Endometrial microvascular endothelial cells (primary cell): Measurements from ENCODE around the gene PPARA. TPM values are rescaled to one million over a fixed set of nuclear protein-coding genes. Genes with fewer than 3 reads are reported as not detected.
"Not testable (repeated sequence)": the region's sequence is repeated elsewhere in the genome, so short reads cannot be mapped to it uniquely, and the experiment has no call there.

Source experiments
- in situ Hi-C: cut with HindIII; loops from 2 replicates; pipeline ENCODE4 v1.10.0; 2017; ENCODE audit warnings: low sequenced_read_pairs, low pct_unique_long_range_greater_than_20kb; ENCODE audit errors: inconsistent ontology term
- total RNA-seq: library from RNA; depleted of rRNA; stranded (reverse); fragments of >200 nt; gene quantifications from one replicate; pipeline ENCODE4 v1.2.3, GENCODE V29; 2015; ENCODE audit errors: inconsistent ontology term

Gene PPARA
- total RNA-seq, 1 donor from 2014 or later: 4.6 TPM

DNA sequence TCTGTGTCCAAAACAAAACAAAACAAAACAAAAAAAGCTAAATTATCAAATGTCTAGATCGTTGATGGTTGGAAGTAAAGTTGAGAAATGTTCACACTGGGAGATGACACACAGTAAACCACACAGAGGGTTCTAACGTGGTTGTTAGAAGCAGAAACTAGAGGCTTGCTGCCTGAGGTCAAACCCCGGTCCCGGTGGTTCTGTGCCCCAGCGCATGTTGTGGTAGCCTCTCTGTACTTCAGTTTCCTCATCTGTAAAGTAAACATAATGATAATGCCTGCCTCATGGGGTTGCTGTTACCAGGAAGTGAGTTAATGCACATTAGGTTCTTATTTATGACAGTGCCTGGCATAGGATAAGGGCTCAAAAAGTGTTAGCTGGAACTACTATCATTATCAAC, 33.4 kb downstream of the PPARA start:
- in situ Hi-C loops: no loop called here

DNA sequence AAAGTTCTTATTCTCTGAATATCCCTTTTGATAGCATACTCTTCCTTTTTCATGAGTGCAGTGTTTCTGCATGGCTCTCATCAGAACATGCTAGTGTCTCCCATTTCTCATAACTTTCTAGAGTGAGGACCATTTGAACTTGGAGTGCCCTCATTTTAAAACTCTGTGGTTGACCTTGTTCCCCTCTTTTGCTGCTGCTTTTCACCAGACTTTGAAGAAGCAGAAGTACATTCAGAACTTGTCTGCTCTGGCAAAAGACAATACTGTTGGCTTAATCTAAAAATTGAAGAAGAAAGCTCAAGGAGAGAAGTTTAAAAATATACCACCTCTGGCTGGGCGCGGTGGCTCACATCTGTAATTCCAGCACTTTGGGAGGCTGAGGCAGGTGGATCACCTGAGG, 35.0 kb downstream of the PPARA start:
- in situ Hi-C loops: no loop called here

- in situ Hi-C loops: no loop called here
These were observed 37.5 kb downstream of the PPARA start for GRCh38 chr22:46187862-46188261.

DNA sequence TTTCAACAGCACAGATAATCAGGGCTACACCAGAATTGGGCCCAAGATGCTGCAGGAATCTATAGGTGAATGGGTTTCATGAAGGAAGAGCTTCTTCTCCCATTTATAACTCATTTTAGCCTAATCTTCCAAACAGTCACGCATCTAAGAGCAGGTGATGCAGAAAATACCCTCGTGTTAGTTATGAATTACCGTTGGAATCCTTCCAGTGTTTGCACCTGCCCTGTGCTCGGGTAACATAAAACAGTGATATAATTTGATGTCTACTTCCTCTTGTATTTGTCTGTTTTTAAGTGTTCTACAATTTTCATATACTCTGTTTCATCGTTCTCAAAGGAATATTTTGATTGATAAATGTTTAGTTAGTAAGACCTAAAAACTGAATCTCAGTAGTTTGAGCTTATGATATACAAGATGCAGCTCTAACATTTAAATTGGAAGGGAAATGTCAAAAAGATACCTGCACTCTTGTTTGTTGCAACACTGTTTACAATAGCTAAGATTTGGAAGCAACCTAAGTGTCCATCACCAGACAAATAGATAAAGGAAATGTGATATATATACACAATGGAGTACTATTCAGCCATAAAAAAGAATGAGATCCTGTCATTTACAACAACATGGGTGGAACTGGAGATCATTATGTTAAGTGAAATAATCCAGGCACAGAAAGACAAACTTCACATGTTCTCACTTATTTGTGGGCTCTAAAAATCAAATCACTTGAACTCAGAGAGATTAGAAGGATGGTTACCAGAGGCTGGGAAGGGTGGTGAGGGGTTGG, 42.1 kb downstream of the PPARA start:
- in situ Hi-C loops: no loop called here

- in situ Hi-C loops: no loop called here
These were observed 43.6 kb downstream of the PPARA start for GRCh38 chr22:46193898-46194310.

- in situ Hi-C loops: no loop called here
These were observed 45.3 kb downstream of the PPARA start for GRCh38 chr22:46195487-46196165.

GRCh38 chr22:46196278-46196677, 46.0 kb downstream of the PPARA start:
- in situ Hi-C loops: no loop called here

DNA sequence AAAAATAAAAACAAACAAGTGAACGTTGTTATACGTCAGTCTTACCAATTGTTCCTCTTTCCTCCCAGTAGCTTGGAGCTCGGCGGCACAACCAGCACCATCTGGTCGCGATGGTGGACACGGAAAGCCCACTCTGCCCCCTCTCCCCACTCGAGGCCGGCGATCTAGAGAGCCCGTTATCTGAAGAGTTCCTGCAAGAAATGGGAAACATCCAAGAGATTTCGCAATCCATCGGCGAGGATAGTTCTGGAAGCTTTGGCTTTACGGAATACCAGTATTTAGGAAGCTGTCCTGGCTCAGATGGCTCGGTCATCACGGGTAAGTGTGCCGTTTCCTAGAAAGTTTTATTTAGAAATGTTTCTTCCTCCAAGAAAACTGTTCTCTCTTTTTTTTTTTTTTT, 47.9 kb downstream of the PPARA start:
- in situ Hi-C loops: no loop called here

- in situ Hi-C loops: not testable (repeated sequence)
These were observed 48.5 kb downstream of the PPARA start for GRCh38 chr22:46198806-46199205.

- in situ Hi-C loops: no loop called here
These were observed 50.9 kb downstream of the PPARA start for GRCh38 chr22:46201059-46201757.

GRCh38 chr22:46202897-46203600, 52.7 kb downstream of the PPARA start:
- in situ Hi-C loops: no loop called here

- in situ Hi-C loops: no loop called here
These were observed 53.3 kb downstream of the PPARA start for GRCh38 chr22:46203601-46203980.

DNA sequence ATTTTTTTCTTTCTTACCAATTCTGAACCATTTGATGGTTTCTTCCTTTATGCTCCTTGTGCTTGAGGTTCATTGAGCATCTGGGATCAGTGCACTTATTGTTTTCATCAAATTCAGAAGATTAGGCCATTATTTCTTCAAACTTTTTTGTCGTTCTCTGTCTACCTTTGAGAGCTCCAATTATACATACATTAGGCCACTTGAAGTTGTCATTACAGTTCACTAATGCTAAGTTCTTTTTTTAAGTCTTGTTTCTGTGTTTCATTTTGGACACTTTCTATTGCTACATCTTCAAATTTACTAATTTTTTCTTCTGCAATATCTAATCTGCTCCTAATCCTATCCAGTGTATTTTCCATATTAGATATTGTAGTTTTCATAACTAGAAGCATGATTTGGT, 58.9 kb downstream of the PPARA start:
- in situ Hi-C loops: no loop called here

DNA sequence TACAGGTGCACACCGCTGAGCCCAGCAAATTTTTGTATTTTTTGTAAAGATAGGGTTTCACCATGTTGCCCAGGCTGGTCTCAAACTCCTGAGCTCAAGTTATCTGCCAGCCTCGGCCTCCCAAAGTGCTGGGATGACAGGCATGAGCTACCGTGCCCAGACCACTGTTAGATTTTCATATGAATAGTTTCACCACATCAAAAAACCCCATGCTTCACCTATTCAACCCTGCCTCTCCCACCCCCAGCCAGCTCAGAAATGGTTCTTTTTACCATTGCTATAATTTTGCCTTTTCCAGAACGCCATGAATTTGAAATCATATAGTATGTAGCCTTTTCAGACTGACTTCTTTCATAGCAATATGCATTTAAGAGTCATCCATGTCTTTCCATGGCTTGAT, 61.9 kb downstream of the PPARA start:
- in situ Hi-C loops: no loop called here

DNA sequence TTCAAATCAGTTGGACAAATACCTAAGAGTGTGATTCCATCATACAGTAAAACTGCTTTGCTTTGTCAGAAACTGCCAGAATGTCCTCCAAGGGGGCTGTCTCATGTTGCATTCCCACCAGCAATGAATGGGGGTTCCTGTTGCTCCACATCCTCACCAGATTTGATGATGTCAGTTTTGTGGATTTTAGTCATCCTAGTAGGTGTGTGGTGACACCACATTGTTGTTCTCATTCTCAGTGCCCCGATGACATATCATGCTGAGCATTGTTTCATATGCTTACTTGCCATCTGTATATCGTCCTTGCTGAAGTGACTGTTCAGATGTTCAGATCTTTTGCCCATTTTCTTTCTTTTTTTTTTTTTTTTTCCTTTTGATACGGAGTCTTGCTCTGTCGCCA, 62.7 kb downstream of the PPARA start:
- in situ Hi-C loops: no loop called here

DNA sequence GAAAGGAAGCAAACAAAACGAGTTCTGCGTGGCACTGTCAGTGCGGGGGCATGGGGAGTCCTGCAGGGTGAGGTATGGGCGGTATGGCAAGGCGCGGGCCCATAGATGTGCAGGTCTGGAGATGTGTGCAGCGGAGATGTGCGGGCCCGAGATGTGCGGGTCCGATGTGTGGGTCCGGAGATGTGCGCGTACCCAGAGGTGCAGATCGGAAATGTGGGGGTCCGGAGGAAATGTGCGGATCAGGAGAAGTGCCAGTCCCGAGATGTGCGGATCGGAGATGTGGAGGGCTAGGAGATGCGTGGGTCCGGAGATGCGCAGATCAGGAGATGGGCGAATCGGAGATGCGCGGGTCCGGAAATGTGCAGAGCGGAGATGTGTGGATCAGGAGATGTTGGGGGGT, 63.8 kb downstream of the PPARA start:
- in situ Hi-C loops: no loop called here

GRCh38 chr22:46214616-46215015, 64.3 kb downstream of the PPARA start:
- in situ Hi-C loops: no loop called here

- in situ Hi-C loops: no loop called here
These were observed 69.3 kb downstream of the PPARA start for GRCh38 chr22:46219636-46220035.

DNA sequence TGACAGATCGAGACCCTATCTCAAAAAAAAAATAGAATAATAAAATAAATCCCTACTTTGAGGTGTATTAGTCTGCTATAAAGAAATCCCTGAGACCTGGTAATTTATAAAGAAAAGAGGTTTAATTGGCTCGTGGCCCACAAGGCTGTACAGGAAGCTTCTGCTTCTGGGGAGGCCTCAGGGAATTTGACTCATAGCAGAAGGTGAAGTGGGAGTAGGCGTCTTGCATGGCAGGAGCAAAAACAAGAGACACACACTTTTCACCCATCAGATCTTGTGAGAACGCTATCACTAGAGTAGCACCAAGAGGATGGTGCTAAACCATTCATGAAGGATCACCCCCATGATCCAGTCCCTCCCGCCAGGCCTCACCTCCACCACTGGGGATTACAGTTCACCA, 70.6 kb downstream of the PPARA start:
- in situ Hi-C loops: no loop called here
